OCI-LY7 (cell line): Measurements from ENCODE around the gene PM20D1. TPM values are rescaled to one million over a fixed set of nuclear protein-coding genes. Genes with fewer than 3 reads are reported as not detected.
"Not testable (repeated sequence)": the region's sequence is repeated elsewhere in the genome, so short reads cannot be mapped to it uniquely, and the experiment has no call there.

ENCODE experiments used
- BruUV-seq: library from RNA; stranded (reverse); fragments of 400-500 nt; replicated peaks from 2 replicates; lab custom pipeline; 2021; lab: Mats Ljungman, UMichigan
- CTCF ChIA-PET: fragments of 300-600 bp; sonication (Branson Sonifier 250); formaldehyde crosslinking; loops from one replicate; lab custom pipeline; 2022; ENCODE audit warnings: antibody characterized with exemption; ENCODE audit not compliant: unreplicated experiment; lab: Charles Lee
- POLR2A ChIA-PET: fragments of 300-600 bp; sonication (Branson Sonifier 250); formaldehyde crosslinking; loops from one replicate; lab custom pipeline; 2022; ENCODE audit warnings: antibody characterized with exemption; lab: Charles Lee
- DNase-seq: peaks from one replicate; pipeline ENCODE4 v3.0.0-alpha.2; 2015; ENCODE audit warnings: low spot score
- H2AFZ ChIP-seq: fragments of 200-600 bp; sonication (generic), shearing (Covaris generic); 2 replicates; pipeline ENCODE4 v1.6.1; 2014; ENCODE audit warnings: mild to moderate bottlenecking, antibody characterized with exemption, low read length, moderate library complexity
- H3K27ac ChIP-seq: fragments of 200-600 bp; sonication (generic); 2 replicates; pipeline ENCODE4 v1.5.1; 2014; ENCODE audit warnings: mixed run types, low read depth, mild to moderate bottlenecking, moderate library complexity, low read length, inconsistent platforms; ENCODE audit not compliant: poor library complexity, severe bottlenecking
- H3K36me3 ChIP-seq: fragments of 200-600 bp; sonication (generic); 2 replicates; pipeline ENCODE4 v1.6.1; 2014; ENCODE audit warnings: mild to moderate bottlenecking, antibody characterized with exemption, low read length, moderate library complexity, mixed read lengths; ENCODE audit not compliant: insufficient read depth
- H3K4me1 ChIP-seq: fragments of 200-600 bp; sonication (generic); 2 replicates; pipeline ENCODE4 v1.5.1; 2014; ENCODE audit warnings: mild to moderate bottlenecking, low read length; ENCODE audit not compliant: insufficient read depth, poor library complexity, severe bottlenecking
- H3K4me2 ChIP-seq: fragments of 200-600 bp; sonication (generic); 2 replicates; pipeline ENCODE4 v1.6.1; 2014; ENCODE audit warnings: mild to moderate bottlenecking, low read length
- H3K4me3 ChIP-seq: fragments of 200-600 bp; sonication (generic); 2 replicates; pipeline ENCODE4 v1.5.1; 2014; ENCODE audit warnings: mild to moderate bottlenecking, low read depth, low read length; ENCODE audit not compliant: poor library complexity, severe bottlenecking
- H3K79me2 ChIP-seq: fragments of 200-600 bp; sonication (generic); 2 replicates; pipeline ENCODE4 v1.6.1; 2016; ENCODE audit warnings: low read depth, mild to moderate bottlenecking, low read length, moderate library complexity, mixed read lengths; ENCODE audit not compliant: insufficient read depth
- H3K9me2 ChIP-seq: fragments of 200-600 bp; sonication (generic); 2 replicates; pipeline ENCODE4 v1.6.1; 2016; ENCODE audit warnings: mild to moderate bottlenecking, low read length, mixed read lengths; ENCODE audit not compliant: insufficient read depth
- H3K9me3 ChIP-seq: fragments of 200-600 bp; sonication (generic); 2 replicates; pipeline ENCODE4 v1.6.1; 2014; ENCODE audit warnings: mild to moderate bottlenecking, mixed run types, low read length, mixed read lengths
- H4K20me1 ChIP-seq: fragments of 200-600 bp; sonication (generic); 2 replicates; pipeline ENCODE4 v1.6.1; 2014; ENCODE audit warnings: mild to moderate bottlenecking, antibody characterized with exemption, low read length, moderate library complexity, mixed read lengths; ENCODE audit not compliant: insufficient read depth
- intact Hi-C: fragments of 100-400 bp; cut with micrococcal nuclease; formaldehyde crosslinking; loops from one replicate; pipeline ENCODE4 v1.10.0; 2022; ENCODE audit not compliant: unreplicated experiment
- total RNA-seq, 2 experiments: library from RNA; depleted of rRNA in 1 of 2; stranded (reverse); fragments of >200 nt in 1 of 2; shearing (Covaris generic) in 1 of 2; gene quantifications; 2 replicates each; pipeline ENCODE4 v1.2.3, GENCODE V29; 2014 to 2022

Gene PM20D1
- total RNA-seq, 2 experiments from 2014 or later, result not detected

DNA sequence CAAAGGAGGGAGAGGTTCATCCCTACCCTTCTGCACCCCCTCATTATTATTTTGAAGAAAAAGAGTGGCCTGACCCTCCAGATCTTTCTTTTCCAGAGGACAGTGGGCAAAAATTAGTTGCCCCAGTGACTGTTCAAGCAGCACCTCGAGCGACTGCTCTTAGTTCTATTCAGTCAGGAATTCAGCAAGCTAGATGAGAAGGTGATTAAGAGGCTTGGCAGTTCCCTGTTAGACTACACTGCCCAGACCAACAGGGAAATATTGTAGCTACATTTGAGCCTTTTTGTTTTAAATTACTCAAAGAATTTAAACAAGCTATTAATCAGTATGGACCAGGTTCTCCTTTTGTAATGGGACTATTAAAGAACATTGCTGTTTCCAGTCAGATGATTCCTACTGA lies 41.5 kb upstream of the PM20D1 start:
- not testable (repeated sequence) for H3K9me2 ChIP-seq, H3K36me3 ChIP-seq
- POLR2A ChIA-PET, result interaction anchor here (0.6 kb wide), 1 partner anchor 248 kb away, joined by 3 read pairs; no protein-coding TSS in a partner anchor

DNA sequence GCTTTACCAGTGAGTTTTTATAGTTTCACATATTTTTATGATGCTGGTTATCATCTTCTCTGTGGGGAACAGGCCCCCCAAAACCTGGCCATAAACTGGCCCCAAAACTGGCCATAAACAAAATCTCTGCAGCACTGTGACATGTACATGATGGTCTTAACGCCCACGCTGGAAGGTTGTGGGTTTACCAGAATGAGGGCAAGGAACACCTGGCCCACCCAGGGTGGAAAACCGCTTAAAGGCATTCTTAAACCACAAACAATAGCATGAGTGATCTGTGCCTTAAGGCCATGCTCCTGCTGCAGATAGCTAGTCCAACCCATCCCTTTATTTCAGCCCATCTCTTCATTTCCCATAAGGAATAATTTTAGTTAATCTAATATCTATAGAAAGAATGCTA lies 40.7 kb upstream of the PM20D1 start:
- H3K79me2 ChIP-seq, CTCF ChIA-PET, H3K9me2 ChIP-seq, BruUV-seq, H3K9me3 ChIP-seq, H3K27ac ChIP-seq, H3K36me3 ChIP-seq, H3K4me2 ChIP-seq, H3K4me3 ChIP-seq, POLR2A ChIA-PET, DNase-seq, intact Hi-C loops, H3K4me1 ChIP-seq, H2AFZ ChIP-seq, H4K20me1 ChIP-seq: not testable (repeated sequence)

More for the DNA sequence above, 41.5 kb upstream of the PM20D1 start:
- H3K4me1 ChIP-seq, CTCF ChIA-PET, intact Hi-C loops, H3K79me2 ChIP-seq, H3K27ac ChIP-seq, DNase-seq, H2AFZ ChIP-seq, H4K20me1 ChIP-seq, BruUV-seq, H3K9me3 ChIP-seq, H3K4me2 ChIP-seq, H3K4me3 ChIP-seq: not testable (repeated sequence)

DNA sequence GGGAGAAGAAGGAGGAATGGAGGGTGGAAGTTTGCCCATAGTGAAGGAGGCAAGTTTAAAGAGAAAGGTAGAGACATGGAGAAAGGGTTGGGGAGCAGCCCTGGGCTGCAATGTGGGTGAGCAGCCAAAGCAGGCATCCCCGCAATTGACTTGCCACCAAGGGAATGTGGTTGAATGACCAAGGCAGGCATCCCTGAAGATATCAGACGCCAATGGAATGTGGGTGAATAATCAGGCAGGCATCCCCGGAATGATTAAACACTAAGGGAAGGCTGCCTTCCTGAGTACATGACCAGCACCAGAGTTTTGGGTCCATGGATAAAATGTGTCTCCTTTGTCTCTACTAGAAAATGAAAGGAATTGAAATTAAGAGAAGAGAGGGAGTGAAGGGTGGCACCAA lies 39.8 kb upstream of the PM20D1 start:
- H3K4me1 ChIP-seq, intact Hi-C loops, H3K79me2 ChIP-seq, H4K20me1 ChIP-seq, CTCF ChIA-PET, H2AFZ ChIP-seq, H3K36me3 ChIP-seq, H3K9me2 ChIP-seq, H3K4me2 ChIP-seq, BruUV-seq, POLR2A ChIA-PET, DNase-seq, H3K9me3 ChIP-seq, H3K4me3 ChIP-seq, H3K27ac ChIP-seq: not testable (repeated sequence)

DNA sequence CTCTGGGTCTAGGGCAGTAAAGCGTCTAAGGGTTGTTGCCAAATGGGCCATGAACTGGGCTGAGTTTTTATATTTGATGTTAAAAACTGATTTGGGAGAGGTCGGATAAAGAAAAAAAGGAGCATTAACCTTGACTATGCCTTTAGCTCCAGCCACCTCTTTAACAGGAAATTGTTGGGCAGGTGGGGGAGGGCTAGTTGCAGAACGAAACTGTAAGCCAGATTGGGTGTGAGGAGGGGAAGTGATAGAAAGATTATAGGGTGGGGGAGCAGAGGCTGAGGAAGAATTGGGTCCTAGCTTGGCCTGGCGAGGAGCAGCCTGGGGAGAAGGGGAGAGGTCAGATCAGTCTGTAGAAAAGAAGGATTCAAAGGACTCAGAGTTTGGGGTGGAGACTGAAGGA lies 39.1 kb upstream of the PM20D1 start:
- H3K9me3 ChIP-seq, H3K4me3 ChIP-seq, H4K20me1 ChIP-seq, POLR2A ChIA-PET, H3K9me2 ChIP-seq, H3K27ac ChIP-seq, CTCF ChIA-PET, H3K4me2 ChIP-seq, H3K79me2 ChIP-seq, intact Hi-C loops, BruUV-seq, H3K4me1 ChIP-seq, H2AFZ ChIP-seq, H3K36me3 ChIP-seq: not testable (repeated sequence)
- DNase-seq, result peak; percentile 12
